NCI-H524 treated with DMSO at 0.1 percent for 48 hours (cell line): ENCODE data around the gene ELMO1.
A peak's percentile ranks its signal among the peaks of the same experiment; 100 is the strongest.

Source experiments
- DNase-seq: peaks from one replicate; lab custom pipeline; 2025; lab: John Stamatoyannopoulos, UW

Gene ELMO1

GRCh38 chr7:36875794-36876193 lies 572.9 kb downstream of the ELMO1 start:
- DNase-seq = peak; percentile 7

GRCh38 chr7:36874041-36874440 lies 574.6 kb downstream of the ELMO1 start:
- DNase-seq = no peak

- DNase-seq = no peak
Observed at GRCh38 chr7:36871863-36872262, 576.8 kb downstream of the ELMO1 start.

GRCh38 chr7:36871355-36871738 lies 577.3 kb downstream of the ELMO1 start:
- no peak for DNase-seq

- no peak for DNase-seq
Observed at GRCh38 chr7:36870625-36871354, 577.9 kb downstream of the ELMO1 start.

GRCh38 chr7:36868727-36869411 lies 579.8 kb downstream of the ELMO1 start:
- no peak for DNase-seq

GRCh38 chr7:36865019-36865418 lies 583.6 kb downstream of the ELMO1 start:
- no peak for DNase-seq

GRCh38 chr7:36863901-36864701 lies 584.6 kb downstream of the ELMO1 start:
- peak; percentile 15 for DNase-seq

GRCh38 chr7:36862771-36863261 lies 585.8 kb downstream of the ELMO1 start:
- DNase-seq = no peak

- DNase-seq = no peak
Observed at GRCh38 chr7:36861656-36862055, 587.0 kb downstream of the ELMO1 start.

GRCh38 chr7:36860681-36861080 lies 588.0 kb downstream of the ELMO1 start:
- no peak for DNase-seq

- no peak for DNase-seq
Observed at GRCh38 chr7:36855330-36855729, 593.3 kb downstream of the ELMO1 start.

GRCh38 chr7:36854652-36855051 lies 594.0 kb downstream of the ELMO1 start:
- DNase-seq = no peak

GRCh38 chr7:36852931-36853330 lies 595.7 kb downstream of the ELMO1 start:
- peak; percentile 32 for DNase-seq

- DNase-seq = no peak
Observed at GRCh38 chr7:36852017-36852416, 596.6 kb downstream of the ELMO1 start.

- no peak for DNase-seq
Observed at GRCh38 chr7:36851382-36851781, 597.3 kb downstream of the ELMO1 start.

GRCh38 chr7:36847946-36848345 lies 600.7 kb downstream of the ELMO1 start:
- no peak for DNase-seq

- DNase-seq = no peak
Observed at GRCh38 chr7:36844374-36844773, 604.3 kb downstream of the ELMO1 start.

GRCh38 chr7:36840904-36841303 lies 607.8 kb downstream of the ELMO1 start:
- no peak for DNase-seq

GRCh38 chr7:36838616-36839225 lies 609.9 kb downstream of the ELMO1 start:
- peak; percentile 94 for DNase-seq

GRCh38 chr7:36831049-36831448 lies 617.6 kb downstream of the ELMO1 start:
- no peak for DNase-seq
